Keratinocyte (primary cell): Measurements from ENCODE around the gene ACRBP. TPM values are rescaled to one million over a fixed set of nuclear protein-coding genes. Genes with fewer than 3 reads are reported as not detected.

Experiments
- DNase-seq: peaks from one replicate; pipeline ENCODE4 v3.0.0-alpha.2; 2011; ENCODE audit warnings: low read depth, missing footprints, low spot score
- FAIRE-seq: peaks from 2 replicates; lab custom pipeline; 2011; peaks lifted over from hg19 to GRCh38; lab: Jason Lieb, UNC
- H2AFZ ChIP-seq: 2 replicates; pipeline ENCODE4 v1.6.0; 2012; ENCODE audit warnings: low read length, control low read depth, inconsistent platforms; ENCODE audit not compliant: control insufficient read depth
- H3K27ac ChIP-seq: 2 replicates; pipeline ENCODE4 v1.5.1; 2011; ENCODE audit warnings: low read length; ENCODE audit not compliant: control insufficient read depth, insufficient read depth
- H3K27me3 ChIP-seq: 3 replicates; pipeline ENCODE4 v1.6.0; 2011; ENCODE audit warnings: low read length; ENCODE audit not compliant: control insufficient read depth, insufficient read depth; ENCODE audit errors: extremely low read depth
- H3K36me3 ChIP-seq, 2 experiments: 2 replicates in 1 of 2; 3 replicates in 1 of 2; pipeline ENCODE4 v1.5.1; 2011; ENCODE audit warnings: low read length in 2 of 2, mild to moderate bottlenecking in 1 of 2; ENCODE audit not compliant: control insufficient read depth in 2 of 2, insufficient read depth in 2 of 2; ENCODE audit errors: extremely low read depth in 1 of 2
- H3K4me1 ChIP-seq: 3 replicates; pipeline ENCODE4 v1.5.1; 2011; ENCODE audit warnings: low read length; ENCODE audit not compliant: control insufficient read depth, insufficient read depth; ENCODE audit errors: extremely low read depth
- H3K4me2 ChIP-seq: 3 replicates; pipeline ENCODE4 v1.6.0; 2011; ENCODE audit warnings: low read depth, low read length; ENCODE audit not compliant: control insufficient read depth, insufficient read depth; ENCODE audit errors: extremely low read depth
- H3K4me3 ChIP-seq, 3 experiments: fragments of 200-600 bp in 1 of 3; sonication (generic) in 1 of 3; 2 replicates in 2 of 3; 3 replicates in 1 of 3; pipeline ENCODE4 v1.5.1; 2011 to 2016; ENCODE audit warnings: low read length in 3 of 3, mild to moderate bottlenecking in 3 of 3, control low read depth in 2 of 3, inconsistent platforms in 1 of 3, low read depth in 1 of 3, mixed read lengths in 1 of 3, mixed run types in 1 of 3, moderate library complexity in 1 of 3; ENCODE audit not compliant: control insufficient read depth in 2 of 3, insufficient read depth in 2 of 3; ENCODE audit errors: extremely low read depth in 1 of 3
- H3K79me2 ChIP-seq: 2 replicates; pipeline ENCODE4 v1.6.0; 2012; ENCODE audit warnings: low read length; ENCODE audit not compliant: control insufficient read depth, insufficient read depth
- H3K9ac ChIP-seq: 3 replicates; pipeline ENCODE4 v1.6.0; 2011; ENCODE audit warnings: low read length; ENCODE audit not compliant: control insufficient read depth, insufficient read depth; ENCODE audit errors: extremely low read depth
- H3K9me1 ChIP-seq: 3 replicates; pipeline ENCODE4 v1.6.0; 2011; ENCODE audit warnings: low read length; ENCODE audit not compliant: control insufficient read depth, insufficient read depth; ENCODE audit errors: extremely low read depth
- H3K9me3 ChIP-seq: 2 replicates; pipeline ENCODE4 v1.5.1; 2012; ENCODE audit warnings: low read depth, low read length; ENCODE audit not compliant: control insufficient read depth
- H4K20me1 ChIP-seq: 3 replicates; pipeline ENCODE4 v1.6.0; 2011; ENCODE audit warnings: low read length; ENCODE audit not compliant: control insufficient read depth, insufficient read depth; ENCODE audit errors: extremely low read depth
- EZH2 ChIP-seq: IDR thresholded peaks from one replicate; pipeline ENCODE4 v1.6.1; 2012; ENCODE audit warnings: inconsistent platforms, mild to moderate bottlenecking, low read length, moderate library complexity
- dilution Hi-C: fragments of 300-500 bp; cut with MboI; formaldehyde crosslinking; loops from one replicate; pipeline ENCODE4 v1.7.0; 2020; ENCODE audit warnings: low sequenced_read_pairs; ENCODE audit not compliant: extremely low pct_ligation_motif_present
- polyA plus RNA-seq, 5 experiments: library from polyadenylated mRNA; depleted of rRNA in 3 of 5; stranded (reverse) in 3 of 5; stranded (forward) in 1 of 5; unstranded in 1 of 5; fragments of >200 nt; gene quantifications; 1 replicate in 1 of 5; 2 replicates in 3 of 5; 3 replicates in 1 of 5; pipeline versions ENCODE4 v1.2.1 to v1.2.3, GENCODE V29; 2011 to 2012; ENCODE audit warnings: missing spikeins in 2 of 5, low read depth in 1 of 5, low replicate concordance in 1 of 5
- TF ChIP-seq, protein P1 (sequence below), 3 experiments: IDR thresholded peaks in 1 of 3; conservative IDR thresholded peaks in 1 of 3; optimal IDR thresholded peaks in 1 of 3; 2 replicates in 2 of 3; 3 replicates in 1 of 3; pipeline versions ENCODE3 to v1.5.1; 2011; ENCODE audit warnings: low read length in 3 of 3, mild to moderate bottlenecking in 3 of 3, moderate library complexity in 2 of 3, control low read depth in 1 of 3, inconsistent platforms in 1 of 3; ENCODE audit not compliant: insufficient read depth in 2 of 3; ENCODE audit errors: extremely low read depth in 1 of 3

ACRBP gene
- polyA plus RNA-seq, 1 donor (not counting 4 experiments of a cell fraction or from before 2014, with no cell fraction given), result 0.09 TPM

DNA sequence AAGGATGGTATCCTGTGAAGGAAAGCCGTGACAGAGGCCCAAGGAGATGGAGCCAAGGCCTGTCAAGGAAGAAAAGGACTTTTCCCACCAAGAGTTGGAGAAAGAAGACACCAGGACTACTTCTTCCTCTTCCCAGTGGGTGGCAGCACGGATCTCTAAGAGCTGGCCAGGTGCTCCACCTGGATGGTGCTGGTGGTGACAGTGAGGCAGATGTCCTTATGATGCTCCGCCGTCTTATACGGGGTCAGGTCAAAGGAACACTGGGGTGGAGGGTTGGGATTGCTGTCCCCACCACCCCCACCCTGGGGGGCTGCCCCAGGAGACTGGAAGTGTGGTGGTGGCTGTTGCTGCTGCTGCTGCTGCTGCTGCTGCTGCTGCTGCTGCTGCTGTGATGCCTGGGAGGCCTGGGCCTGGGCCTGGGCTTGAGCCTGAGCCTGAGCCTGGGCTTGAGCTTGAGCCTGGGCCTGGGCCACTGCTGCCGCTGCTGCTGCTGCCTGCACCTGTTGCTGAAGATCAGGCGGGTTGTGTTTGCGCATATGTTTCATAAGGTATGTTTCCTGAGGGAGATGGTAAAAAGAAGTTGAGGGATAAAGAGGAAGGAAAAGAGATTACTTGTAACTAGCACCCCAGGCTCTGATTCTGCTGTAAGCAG is 20.5 kb upstream of the ACRBP start:
- Histone ChIP-seq H3K27me3 (no peaks in the 10 kb centered on the region), H4K20me1 (no peaks in the 10 kb centered on the region), H3K9ac (no peak overlapping the region), H3K27ac (no peak overlapping the region), H3K9me1 (no peaks in the 10 kb centered on the region), H3K9me3 (no peaks in the 10 kb centered on the region), H3K4me2 (no peak overlapping the region), H3K36me3 (peaks cover 34 to 40% of the 10 kb centered on the region in 2 experiments), H2AFZ (no peak overlapping the region), H3K4me3 (no peak overlapping the region), H3K79me2 (peaks cover 1% of the 10 kb centered on the region), H3K4me1 (no peaks in the 10 kb centered on the region)
- dilution Hi-C loops, result no loop called here
- DNase-seq, result no peak
- no peak for TF ChIP-seq EZH2
- TF ChIP-seq, protein P1, sequence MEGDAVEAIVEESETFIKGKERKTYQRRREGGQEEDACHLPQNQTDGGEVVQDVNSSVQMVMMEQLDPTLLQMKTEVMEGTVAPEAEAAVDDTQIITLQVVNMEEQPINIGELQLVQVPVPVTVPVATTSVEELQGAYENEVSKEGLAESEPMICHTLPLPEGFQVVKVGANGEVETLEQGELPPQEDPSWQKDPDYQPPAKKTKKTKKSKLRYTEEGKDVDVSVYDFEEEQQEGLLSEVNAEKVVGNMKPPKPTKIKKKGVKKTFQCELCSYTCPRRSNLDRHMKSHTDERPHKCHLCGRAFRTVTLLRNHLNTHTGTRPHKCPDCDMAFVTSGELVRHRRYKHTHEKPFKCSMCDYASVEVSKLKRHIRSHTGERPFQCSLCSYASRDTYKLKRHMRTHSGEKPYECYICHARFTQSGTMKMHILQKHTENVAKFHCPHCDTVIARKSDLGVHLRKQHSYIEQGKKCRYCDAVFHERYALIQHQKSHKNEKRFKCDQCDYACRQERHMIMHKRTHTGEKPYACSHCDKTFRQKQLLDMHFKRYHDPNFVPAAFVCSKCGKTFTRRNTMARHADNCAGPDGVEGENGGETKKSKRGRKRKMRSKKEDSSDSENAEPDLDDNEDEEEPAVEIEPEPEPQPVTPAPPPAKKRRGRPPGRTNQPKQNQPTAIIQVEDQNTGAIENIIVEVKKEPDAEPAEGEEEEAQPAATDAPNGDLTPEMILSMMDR (optimal IDR thresholded peaks at IDR 0.05 in 1 of 3, IDR thresholded peaks at IDR 0.05 in 1 of 3, conservative IDR thresholded peaks at IDR 0.05 in 1 of 3; ENCODE audit: extremely low read depth in 1 of 3, insufficient read depth in 2 of 3, low read length in 3 of 3), result peak; percentile 50 to 55 (median 55)
- no peak for FAIRE-seq

DNA sequence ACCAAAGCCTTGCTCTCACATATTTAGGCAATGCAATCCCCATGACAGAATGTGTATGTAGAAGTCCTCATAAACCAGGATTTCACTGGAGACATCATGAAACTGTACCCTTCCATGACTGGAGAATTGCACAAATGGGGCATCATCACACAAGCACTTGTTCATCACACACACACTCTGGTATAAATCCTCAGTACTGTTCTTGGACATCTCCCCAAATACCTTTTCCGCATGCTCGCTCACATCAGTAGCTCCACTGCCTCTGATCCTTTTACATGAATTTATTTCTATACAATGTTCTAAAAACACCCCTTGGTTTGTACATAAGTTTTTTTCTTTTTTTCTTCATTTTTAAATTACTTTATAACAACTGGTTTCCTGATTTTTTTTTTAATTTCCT is 19.0 kb upstream of the ACRBP start:
- H3K79me2 ChIP-seq, result peaks cover 9% of the 10 kb centered on the region
- TF ChIP-seq EZH2, result no peak

More for the DNA sequence above, 19.0 kb upstream of the ACRBP start:
- H3K27me3 ChIP-seq, result no peaks in the 10 kb centered on the region
- H3K9me3 ChIP-seq, result no peaks in the 10 kb centered on the region
- no peak overlapping the region for H3K4me2 ChIP-seq
- H3K27ac ChIP-seq, result no peak overlapping the region
- no peaks in the 10 kb centered on the region for H4K20me1 ChIP-seq
- H3K36me3 ChIP-seq, result peaks cover 22 to 28% of the 10 kb centered on the region in 2 experiments
- H2AFZ ChIP-seq, result no peak overlapping the region
- no peaks in the 10 kb centered on the region for H3K9me1 ChIP-seq
- peaks cover 10% of the 10 kb centered on the region for H3K4me1 ChIP-seq
- dilution Hi-C loops, result no loop called here
- H3K4me3 ChIP-seq, result no peak overlapping the region
- no peak for DNase-seq
- H3K9ac ChIP-seq, result no peak overlapping the region
- FAIRE-seq, result no peak
